ENCODE data around the gene DALRD3. TPM values are rescaled to one million over a fixed set of nuclear protein-coding genes. Genes with fewer than 3 reads are reported as not detected.
A peak's percentile ranks its signal among the peaks of the same experiment; 100 is the strongest.

DALRD3 gene
- total RNA-seq, 2 donors from 2014 or later: 40.8 to 41.9 TPM

DNA sequence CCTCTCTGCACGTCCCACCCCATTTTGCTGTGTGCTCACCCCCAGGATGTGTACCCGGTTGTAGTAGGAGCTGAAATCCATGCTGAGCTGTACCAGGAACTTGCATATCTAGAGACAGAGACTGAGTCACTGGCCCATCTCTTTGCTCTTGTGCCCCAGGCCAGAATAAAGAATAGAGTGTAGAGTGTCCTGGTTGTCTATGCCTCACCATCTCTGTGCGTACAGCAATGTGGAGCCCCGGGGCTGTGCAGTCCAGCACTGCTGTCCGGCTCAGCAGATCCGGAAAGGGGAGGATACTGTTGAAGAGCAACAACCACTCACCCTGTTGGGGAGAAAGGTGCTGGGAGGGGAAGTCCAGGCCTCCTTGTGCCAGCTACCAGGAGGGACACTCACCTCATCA is 2.6 kb downstream of the DALRD3 start:
- H3K27me3 ChIP-seq (ENCODE audit: control insufficient read depth, insufficient read depth, low read length, poor library complexity, severe bottlenecking): no peaks in the 10 kb centered on the region
- H3K4me3 Mint-ChIP-seq: no peak overlapping the region
- no peaks in the 10 kb centered on the region for H3K9me3 ChIP-seq (ENCODE audit: control insufficient read depth, low read length)
- H3K9ac ChIP-seq (ENCODE audit: extremely low read depth, low read length, poor library complexity, severe bottlenecking): no peak overlapping the region
- peaks cover 3% of the 10 kb centered on the region for H3K4me1 Mint-ChIP-seq
- H3K27ac ChIP-seq (ENCODE audit: low read depth, low read length): no peak overlapping the region
- H3K27me3 Mint-ChIP-seq (ENCODE audit: insufficient read depth): no peaks in the 10 kb centered on the region
- peaks cover 25% of the 10 kb centered on the region for H3K36me3 Mint-ChIP-seq (ENCODE audit: low read depth)
- H3K27ac Mint-ChIP-seq: no peak overlapping the region
- H3K4me3 ChIP-seq (ENCODE audit: low read length): no peak overlapping the region
- no peaks in the 10 kb centered on the region for H3K9me3 Mint-ChIP-seq
- DNase-seq: peak; percentile 28
- no peaks in the 10 kb centered on the region for H3K4me1 ChIP-seq (ENCODE audit: control insufficient read depth, insufficient read depth, low read length)
- WGBS, 2 experiments (ENCODE audit: insufficient coverage in 1 of 2, insufficient read length in 1 of 2): 87 to 93% methylated on average over 3 to 6 of the region's 6 CpGs
- peaks cover 53% of the 10 kb centered on the region for H3K36me3 ChIP-seq (ENCODE audit: control insufficient read depth, insufficient read depth, low read length)
- TF ChIP-seq, protein P1, sequence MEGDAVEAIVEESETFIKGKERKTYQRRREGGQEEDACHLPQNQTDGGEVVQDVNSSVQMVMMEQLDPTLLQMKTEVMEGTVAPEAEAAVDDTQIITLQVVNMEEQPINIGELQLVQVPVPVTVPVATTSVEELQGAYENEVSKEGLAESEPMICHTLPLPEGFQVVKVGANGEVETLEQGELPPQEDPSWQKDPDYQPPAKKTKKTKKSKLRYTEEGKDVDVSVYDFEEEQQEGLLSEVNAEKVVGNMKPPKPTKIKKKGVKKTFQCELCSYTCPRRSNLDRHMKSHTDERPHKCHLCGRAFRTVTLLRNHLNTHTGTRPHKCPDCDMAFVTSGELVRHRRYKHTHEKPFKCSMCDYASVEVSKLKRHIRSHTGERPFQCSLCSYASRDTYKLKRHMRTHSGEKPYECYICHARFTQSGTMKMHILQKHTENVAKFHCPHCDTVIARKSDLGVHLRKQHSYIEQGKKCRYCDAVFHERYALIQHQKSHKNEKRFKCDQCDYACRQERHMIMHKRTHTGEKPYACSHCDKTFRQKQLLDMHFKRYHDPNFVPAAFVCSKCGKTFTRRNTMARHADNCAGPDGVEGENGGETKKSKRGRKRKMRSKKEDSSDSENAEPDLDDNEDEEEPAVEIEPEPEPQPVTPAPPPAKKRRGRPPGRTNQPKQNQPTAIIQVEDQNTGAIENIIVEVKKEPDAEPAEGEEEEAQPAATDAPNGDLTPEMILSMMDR (conservative IDR thresholded peaks at IDR 0.05): no peak

DNA sequence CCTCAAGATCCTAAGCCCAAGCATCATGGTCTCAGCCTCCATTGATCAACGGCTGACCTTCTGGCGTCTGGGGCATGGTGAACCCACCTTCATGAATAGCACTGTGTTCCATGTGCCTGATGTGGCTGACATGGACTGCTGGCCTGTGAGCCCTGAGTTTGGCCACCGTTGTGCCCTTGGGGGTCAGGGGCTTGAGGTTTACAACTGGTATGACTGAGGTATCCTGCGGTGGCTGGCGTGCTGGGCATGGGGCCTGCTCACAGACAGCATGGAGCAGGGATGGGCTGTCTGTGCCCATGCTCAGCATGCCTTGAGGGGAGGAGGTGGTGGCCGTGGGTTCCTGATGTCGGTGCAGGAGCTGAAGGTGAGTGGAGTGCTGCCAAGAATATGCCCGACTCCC is 3.3 kb downstream of the DALRD3 start:
- Histone ChIP-seq H3K9ac (ENCODE audit: extremely low read depth, low read length, poor library complexity, severe bottlenecking) (no peak overlapping the region), H3K27me3 (ENCODE audit: control insufficient read depth, insufficient read depth, low read length, poor library complexity, severe bottlenecking) (no peaks in the 10 kb centered on the region), H3K27ac (ENCODE audit: low read depth, low read length) (no peak overlapping the region), H3K4me3 (ENCODE audit: low read length) (no peak overlapping the region), H3K4me1 (ENCODE audit: control insufficient read depth, insufficient read depth, low read length) (no peaks in the 10 kb centered on the region), H3K36me3 (ENCODE audit: control insufficient read depth, insufficient read depth, low read length) (peaks cover 53% of the 10 kb centered on the region), H3K9me3 (ENCODE audit: control insufficient read depth, low read length) (no peaks in the 10 kb centered on the region)
- TF ChIP-seq, protein P1 (conservative IDR thresholded peaks at IDR 0.05): no peak
- H3K36me3 Mint-ChIP-seq (ENCODE audit: low read depth): peaks cover 26% of the 10 kb centered on the region
- H3K4me3 Mint-ChIP-seq: no peak overlapping the region
- H3K4me1 Mint-ChIP-seq: peaks cover 3% of the 10 kb centered on the region
- H3K27me3 Mint-ChIP-seq (ENCODE audit: insufficient read depth): no peaks in the 10 kb centered on the region
- no peaks in the 10 kb centered on the region for H3K9me3 Mint-ChIP-seq
- DNase-seq: peak; percentile 39
- WGBS, 2 experiments (ENCODE audit: insufficient coverage in 1 of 2, insufficient read length in 1 of 2): 96 to 97% methylated on average over 3 to 8 of the region's 8 CpGs
- peak overlapping the region; percentile 58 for H3K27ac Mint-ChIP-seq

DNA sequence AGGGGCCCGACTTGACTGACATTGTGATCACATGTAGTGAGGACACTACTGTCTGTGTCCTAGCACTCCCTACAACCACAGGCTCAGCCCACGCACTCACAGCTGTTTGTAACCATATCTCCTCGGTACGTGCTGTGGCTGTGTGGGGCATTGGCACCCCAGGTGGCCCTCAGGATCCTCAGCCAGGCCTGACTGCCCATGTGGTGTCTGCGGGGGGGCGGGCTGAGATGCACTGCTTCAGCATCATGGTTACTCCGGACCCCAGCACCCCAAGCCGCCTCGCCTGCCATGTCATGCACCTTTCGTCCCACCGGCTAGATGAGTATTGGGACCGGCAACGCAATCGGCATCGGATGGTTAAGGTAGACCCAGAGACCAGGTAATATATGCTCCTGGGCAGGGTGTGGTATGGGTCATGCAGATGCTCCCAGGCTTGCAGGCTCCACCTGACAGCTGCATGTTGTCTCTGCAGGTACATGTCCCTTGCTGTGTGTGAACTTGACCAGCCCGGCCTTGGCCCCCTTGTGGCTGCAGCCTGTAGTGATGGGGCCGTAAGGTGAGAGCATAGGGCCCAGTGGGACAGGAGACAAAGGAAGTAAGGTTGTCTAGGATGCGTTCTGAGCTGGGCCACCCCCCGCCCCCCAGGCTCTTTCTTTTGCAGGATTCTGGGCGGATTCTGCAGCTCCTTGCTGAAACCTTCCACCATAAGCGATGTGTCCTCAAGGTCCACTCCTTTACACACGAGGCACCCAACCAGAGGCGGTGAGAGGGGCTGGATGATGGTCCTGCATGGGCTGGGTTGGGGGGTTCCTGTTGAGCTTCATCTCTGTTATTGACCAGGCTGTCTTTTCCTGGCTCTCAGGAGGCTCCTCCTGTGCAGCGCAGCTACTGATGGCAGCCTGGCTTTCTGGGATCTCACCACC is 4.4 kb downstream of the DALRD3 start:
- H3K4me1 ChIP-seq (ENCODE audit: control insufficient read depth, insufficient read depth, low read length): no peaks in the 10 kb centered on the region
- Mint-ChIP-seq H3K36me3 (ENCODE audit: low read depth) (peaks cover 26% of the 10 kb centered on the region), H3K4me1 (peaks cover 3% of the 10 kb centered on the region), H3K4me3 (no peak overlapping the region), H3K9me3 (no peaks in the 10 kb centered on the region), H3K27me3 (ENCODE audit: insufficient read depth) (no peaks in the 10 kb centered on the region), H3K27ac (peak overlapping the region; percentile 26)
- H3K9me3 ChIP-seq (ENCODE audit: control insufficient read depth, low read length): no peaks in the 10 kb centered on the region
- WGBS, 2 experiments (ENCODE audit: insufficient coverage in 1 of 2, insufficient read length in 1 of 2): 87 to 96% methylated on average over 15 to 24 of the region's 24 CpGs
- TF ChIP-seq, protein P1 (conservative IDR thresholded peaks at IDR 0.05): peak; percentile 86
- DNase-seq: peak; percentile 95
- peaks cover 60% of the 10 kb centered on the region for H3K36me3 ChIP-seq (ENCODE audit: control insufficient read depth, insufficient read depth, low read length)
- H3K4me3 ChIP-seq (ENCODE audit: low read length): no peak overlapping the region
- H3K27ac ChIP-seq (ENCODE audit: low read depth, low read length): no peak overlapping the region
- no peaks in the 10 kb centered on the region for H3K27me3 ChIP-seq (ENCODE audit: control insufficient read depth, insufficient read depth, low read length, poor library complexity, severe bottlenecking)
- H3K9ac ChIP-seq (ENCODE audit: extremely low read depth, low read length, poor library complexity, severe bottlenecking): no peak overlapping the region

All from endodermal cell (in vitro differentiated cells).